Measurements from ENCODE around the gene DCAF11.

DNA sequence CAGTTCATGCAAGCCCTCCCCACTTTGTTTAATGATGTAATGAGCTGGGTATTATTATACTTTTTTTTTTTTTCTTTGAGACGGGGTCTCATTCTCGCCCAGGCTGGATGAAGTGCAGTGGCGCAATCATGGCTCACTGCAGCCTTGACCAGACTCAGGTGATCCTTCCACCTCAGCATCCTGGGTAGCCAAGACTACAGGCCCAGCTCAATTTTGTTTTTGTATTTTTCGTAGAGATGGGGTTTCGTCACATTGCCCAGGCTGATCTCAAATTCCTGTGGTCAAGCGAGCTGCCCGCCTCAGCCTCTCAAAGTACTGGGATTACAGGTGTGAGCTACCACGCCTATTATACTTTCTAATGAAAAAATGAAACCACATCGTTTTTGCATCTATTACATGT lies 4.5 kb upstream of the DCAF11 start:
- TF ChIP-seq TAF1 (IDR thresholded peaks at IDR 0.05; ENCODE audit: low read depth, low read length) (no peak), POLR2AphosphoS5 (IDR thresholded peaks at IDR 0.05; ENCODE audit: low read depth, low read length) (no peak), POLR2A (IDR thresholded peaks at IDR 0.05; ENCODE audit: low read depth, low read length) (no peak), SPI1 (IDR thresholded peaks at IDR 0.05; ENCODE audit: low read depth, low read length) (no peak)
